ENCODE data around the gene HTR3D.
"Not testable (repeated sequence)": the region's sequence is repeated elsewhere in the genome, so short reads cannot be mapped to it uniquely, and the experiment has no call there.

HTR3D gene

GRCh38 chr3:184031187-184031792, at the start of gene HTR3D:
Gene HTR3D (plus strand): TSS chr3:184031742. CDS start chr3:184031742, 0 bp downstream.
- no peak for DNase-seq

DNA sequence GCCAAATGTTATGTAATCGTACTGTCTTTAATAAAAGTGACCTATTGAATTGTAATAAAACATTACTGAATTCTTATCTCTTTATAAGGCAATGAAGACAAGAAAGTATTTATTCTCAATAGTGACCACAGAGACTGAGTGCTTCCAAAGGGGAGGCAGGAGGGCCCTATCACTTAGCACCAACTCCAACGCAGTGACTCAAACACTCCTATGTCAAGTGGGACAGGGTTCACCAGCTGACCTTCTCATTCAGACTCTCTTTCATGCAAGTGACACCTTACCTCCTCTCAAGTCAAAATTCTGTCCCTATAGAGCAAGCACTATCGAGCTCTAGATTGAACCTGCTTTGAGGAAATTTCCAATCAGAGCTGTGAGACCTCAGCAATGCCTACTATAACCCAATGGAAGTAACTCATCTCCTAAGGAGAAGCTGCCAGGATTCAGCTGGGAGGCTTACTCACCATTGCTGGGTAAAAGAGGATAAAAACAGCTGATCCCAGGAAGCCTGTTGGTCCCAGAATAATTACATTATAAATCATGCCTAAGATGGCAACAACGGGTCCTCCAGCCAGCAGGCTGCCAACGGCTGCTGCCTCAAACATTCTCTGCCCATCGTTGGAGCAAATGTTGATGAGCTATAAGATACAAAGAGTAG, 49.4 kb upstream of the HTR3D start:
- no peak for DNase-seq

GRCh38 chr3:183984127-183984740, 47.3 kb upstream of the HTR3D start:
- no peak for DNase-seq

DNA sequence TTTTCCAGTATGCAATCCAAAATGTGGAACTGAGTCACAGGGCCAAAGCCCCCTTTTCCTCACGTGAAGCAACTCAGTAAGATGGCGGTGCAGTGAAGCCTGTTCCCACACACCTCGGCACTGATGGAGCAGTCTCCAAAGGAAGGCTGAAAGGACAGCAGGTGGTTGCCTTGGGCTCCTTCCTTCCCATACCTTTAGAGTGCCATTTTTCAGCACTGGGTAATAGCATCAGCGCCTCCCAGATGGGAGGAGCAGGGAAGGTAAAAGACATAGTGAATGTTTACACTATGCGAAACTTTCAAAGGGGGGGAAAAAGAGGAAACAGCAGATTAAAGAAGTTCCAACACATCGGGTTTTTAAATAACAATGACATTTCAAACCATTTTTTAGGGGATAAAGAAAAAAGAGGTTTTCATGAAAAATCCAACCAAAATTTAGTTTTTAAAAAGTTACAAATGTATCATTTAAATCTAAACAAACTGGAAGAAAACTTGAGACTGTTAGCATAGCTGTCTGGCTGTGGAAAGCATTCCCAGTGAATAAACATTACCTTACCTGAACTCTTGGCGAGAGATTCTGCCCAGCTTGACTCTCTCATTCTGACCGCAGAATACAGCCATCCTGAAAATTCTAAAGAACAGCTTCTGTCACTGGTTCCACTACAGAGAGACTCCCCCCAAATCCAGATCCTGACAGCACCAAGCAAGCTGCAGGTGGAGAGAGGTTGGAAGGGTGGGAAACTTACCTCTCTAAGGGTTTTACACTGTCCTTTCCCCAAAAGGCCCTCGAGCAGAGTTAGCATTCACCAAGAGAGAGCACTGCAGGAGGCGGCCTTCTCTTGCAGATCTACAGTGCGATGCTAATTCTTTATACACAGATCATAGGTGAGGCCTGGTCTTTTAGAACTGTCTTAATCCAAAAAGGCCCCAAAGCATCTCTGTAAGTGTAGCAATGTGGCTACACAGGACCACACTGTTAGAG, 46.5 kb upstream of the HTR3D start:
- DNase-seq = no peak

DNA sequence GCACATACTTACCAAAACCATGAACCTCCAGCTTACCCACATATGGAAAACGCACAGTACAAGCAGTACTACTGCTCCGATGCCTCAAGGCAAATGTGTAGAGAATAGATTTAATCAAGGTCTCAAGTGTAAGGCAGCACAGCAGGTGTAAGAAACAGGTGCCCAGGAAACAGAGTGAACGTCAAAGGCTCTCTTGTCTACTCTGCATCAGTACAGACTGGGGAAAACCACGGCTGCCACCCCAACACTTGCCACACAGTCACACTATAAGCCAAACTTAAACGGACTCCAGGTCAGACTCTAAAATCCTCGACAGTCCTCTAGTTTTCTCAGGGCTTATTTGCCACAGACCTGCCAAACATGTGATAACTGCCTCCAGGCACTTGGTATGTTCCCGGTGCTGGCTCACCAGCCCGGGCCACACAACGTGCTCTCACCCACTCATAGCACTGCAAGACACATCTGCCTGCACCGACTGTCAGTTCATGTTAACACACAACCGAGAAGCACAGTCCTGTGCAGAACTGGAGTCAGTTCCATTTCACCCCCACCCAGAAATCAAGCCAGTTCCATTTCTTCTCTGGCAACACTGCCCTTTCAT, 44.4 kb upstream of the HTR3D start:
- DNase-seq = no peak

GRCh38 chr3:183988216-183988790, 43.2 kb upstream of the HTR3D start:
- no peak for DNase-seq

DNA sequence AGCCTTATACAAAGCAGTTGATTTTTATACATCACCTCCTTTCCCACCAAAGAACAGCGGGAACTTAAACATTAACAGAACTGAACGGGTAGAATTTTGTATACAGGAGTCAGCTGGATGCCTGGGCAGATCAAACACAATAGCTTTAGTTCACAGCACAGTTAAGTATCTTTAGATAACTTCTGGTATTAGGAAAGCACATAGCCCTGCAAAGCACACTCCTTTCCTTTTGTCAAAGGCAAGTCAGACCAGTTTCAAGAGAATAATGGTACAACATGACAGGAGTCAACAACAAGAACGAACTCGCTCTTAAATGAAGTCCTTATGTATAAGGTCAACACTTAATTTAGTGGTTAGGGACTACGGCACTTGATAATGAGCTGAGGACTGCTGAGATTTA, 40.1 kb upstream of the HTR3D start:
- DNase-seq = no peak

- DNase-seq = no peak
These were observed 29.8 kb upstream of the HTR3D start for GRCh38 chr3:184001761-184002160.

- no peak for DNase-seq
These were observed 29.1 kb upstream of the HTR3D start for GRCh38 chr3:184002469-184002868.

DNA sequence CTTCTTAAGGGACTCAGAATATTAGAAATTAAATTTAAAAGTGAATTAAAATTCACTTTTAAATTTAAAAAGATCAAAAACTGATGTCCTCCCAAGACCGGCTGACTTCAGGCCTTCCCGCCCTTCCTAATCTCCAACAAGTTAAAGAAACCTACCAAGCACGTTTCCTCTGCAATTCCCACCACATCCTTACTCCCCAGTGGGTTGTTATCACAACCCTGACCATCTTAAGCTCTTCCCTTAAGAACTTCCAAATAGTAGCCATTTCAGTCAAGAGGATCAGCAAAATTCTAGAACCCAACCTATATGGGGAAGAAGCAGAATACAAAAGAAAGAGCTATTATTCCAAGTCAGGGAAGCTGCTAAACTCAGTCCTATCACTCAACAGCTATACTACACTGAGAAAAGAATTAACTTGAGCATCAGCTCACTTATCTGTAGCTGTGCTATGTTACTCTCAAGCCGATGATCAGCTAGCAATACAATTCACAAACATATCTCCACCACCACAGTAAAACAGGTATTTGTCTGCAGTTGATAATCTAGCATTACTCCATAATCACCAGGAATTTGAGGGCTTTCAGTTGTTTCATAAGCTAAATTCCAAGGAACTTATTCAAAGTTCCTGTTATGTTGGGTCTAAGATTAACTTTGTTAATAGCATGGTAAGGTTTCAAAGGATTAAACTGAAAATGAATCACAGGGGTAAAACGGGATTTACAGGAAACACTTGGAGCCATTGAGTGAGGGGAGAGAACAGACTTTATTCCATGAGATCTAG, 28.2 kb upstream of the HTR3D start:
- no peak for DNase-seq

- DNase-seq = no peak
These were observed 27.1 kb upstream of the HTR3D start for GRCh38 chr3:184004476-184004875.

- DNase-seq = peak; percentile 96
These were observed 25.5 kb upstream of the HTR3D start for GRCh38 chr3:184005941-184006507.

- not testable (repeated sequence) for DNase-seq
These were observed 24.3 kb upstream of the HTR3D start for GRCh38 chr3:184007143-184007813.

GRCh38 chr3:184008161-184008560, 23.4 kb upstream of the HTR3D start:
- DNase-seq = no peak

- DNase-seq = no peak
These were observed 20.2 kb upstream of the HTR3D start for GRCh38 chr3:184011230-184011876.

DNA sequence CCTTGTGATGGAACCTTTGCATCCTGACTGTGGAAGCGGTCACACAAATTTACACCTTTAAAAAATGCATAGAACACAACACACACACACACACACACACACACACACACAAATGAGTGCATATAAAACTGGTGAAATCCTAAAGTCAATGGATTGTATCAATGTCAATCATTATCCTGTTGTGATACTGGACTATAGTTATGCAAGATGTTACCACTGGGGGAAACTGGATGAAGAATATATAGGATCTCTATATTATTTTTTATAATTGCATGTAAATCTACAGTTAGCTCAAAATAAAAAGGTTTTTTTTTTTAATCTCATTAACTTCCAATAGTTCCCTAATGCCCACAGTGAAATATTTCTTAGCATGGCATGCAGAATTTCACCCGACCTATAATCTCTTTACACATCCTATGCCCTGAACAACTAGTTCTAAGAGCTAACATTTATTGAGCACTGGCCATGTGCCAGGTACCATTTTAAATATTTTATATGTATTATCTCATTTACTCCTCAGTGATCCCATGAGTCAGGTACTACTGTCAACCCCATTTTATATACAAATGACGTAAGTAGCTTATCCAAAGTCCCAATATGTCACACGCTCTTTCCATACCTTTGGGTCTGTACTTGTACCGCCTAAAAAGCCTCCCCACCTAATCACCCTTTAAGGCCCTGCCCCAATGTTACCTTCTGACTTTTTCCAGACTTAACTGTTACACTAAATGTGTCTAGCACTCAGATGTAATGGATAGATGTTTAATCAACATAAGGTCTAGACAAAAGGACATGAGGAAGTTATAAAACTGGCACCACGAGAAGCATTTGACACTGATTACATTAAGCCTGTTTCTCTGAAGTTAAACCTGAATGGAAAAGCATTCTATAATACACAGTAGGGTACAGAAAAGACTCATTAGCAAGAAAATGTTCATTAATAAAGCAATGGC, 19.3 kb upstream of the HTR3D start:
- DNase-seq = no peak

GRCh38 chr3:184015381-184016019, 16.0 kb upstream of the HTR3D start:
- peak; percentile 38 for DNase-seq

GRCh38 chr3:184016169-184016570, 15.4 kb upstream of the HTR3D start:
- no peak for DNase-seq

Data from NCI-H2029 (cell line).